ENCODE measurements around the gene TMEM208. TPM values are rescaled to one million over a fixed set of nuclear protein-coding genes. Genes with fewer than 3 reads are reported as not detected.

Gene TMEM208
- total and polyA plus RNA-seq, 2 experiments from 2014 or later = 53.8 to 97.0 TPM

DNA sequence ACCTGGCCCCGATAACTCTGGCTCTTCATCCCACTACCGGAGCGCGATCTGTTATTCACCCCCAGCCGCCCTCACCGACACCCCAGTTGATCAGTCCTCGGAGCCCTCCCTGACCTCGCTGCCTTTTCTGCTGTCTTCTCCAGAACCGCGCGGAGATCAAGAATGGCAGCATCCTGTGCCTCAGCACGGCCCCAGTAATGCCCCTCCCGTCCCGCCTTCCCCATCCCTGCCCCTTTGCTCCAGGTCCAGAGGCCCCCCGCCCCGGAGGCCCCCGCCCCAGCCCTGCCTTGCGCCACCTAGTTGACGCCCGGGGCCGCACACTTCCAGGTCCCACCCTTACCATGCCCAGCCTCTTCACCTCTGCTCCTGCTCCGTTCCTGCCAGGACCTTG, 27.1 kb upstream of the TMEM208 start:
- H3K79me2 ChIP-seq (ENCODE audit: insufficient read depth) = peaks cover 11% of the 10 kb centered on the region
- DNase-seq = no peak
- no peaks in the 10 kb centered on the region for H3K9me3 ChIP-seq (ENCODE audit: low read depth)
- 57 to 65% methylated on average over 11 to 22 of the region's 22 CpGs for WGBS, 2 experiments (ENCODE audit: low coverage in 1 of 2, low lambda C conversion rate in 2 of 2, missing lambda C conversion rate in 2 of 2)
- no peak overlapping the region for H3K27ac ChIP-seq
- no peaks in the 10 kb centered on the region for H4K20me1 ChIP-seq (ENCODE audit: insufficient read depth)
- H3K9me2 ChIP-seq (ENCODE audit: insufficient read depth) = no peaks in the 10 kb centered on the region
- no peak overlapping the region for H3K4me3 ChIP-seq
- no peak overlapping the region for H2AFZ ChIP-seq
- no peak overlapping the region for H3K4me2 ChIP-seq (ENCODE audit: unreplicated experiment)
- peaks cover 10% of the 10 kb centered on the region; the same call in 1 of the 2 replicates for H3F3A ChIP-seq (ENCODE audit: insufficient read depth)
- no peaks in the 10 kb centered on the region for H3K4me1 ChIP-seq (ENCODE audit: insufficient read depth)
- no peaks in the 10 kb centered on the region for H3K27me3 ChIP-seq (replicated peaks; ENCODE audit: insufficient read depth)
- peaks cover 19% of the 10 kb centered on the region; the same call in 1 of the 2 replicates for H3K36me3 ChIP-seq (ENCODE audit: low read depth)
- H3K9ac ChIP-seq = no peak overlapping the region
- no peak for TF ChIP-seq EZH2phosphoT487 (IDR thresholded peaks at IDR 0.05; ENCODE audit: insufficient read depth, low read depth)
- TF ChIP-seq EZH2 (IDR thresholded peaks at IDR 0.05; ENCODE audit: insufficient read depth, poor library complexity, severe bottlenecking) = no peak
- in situ Hi-C loops (cut with MboI) = no loop called here

DNA sequence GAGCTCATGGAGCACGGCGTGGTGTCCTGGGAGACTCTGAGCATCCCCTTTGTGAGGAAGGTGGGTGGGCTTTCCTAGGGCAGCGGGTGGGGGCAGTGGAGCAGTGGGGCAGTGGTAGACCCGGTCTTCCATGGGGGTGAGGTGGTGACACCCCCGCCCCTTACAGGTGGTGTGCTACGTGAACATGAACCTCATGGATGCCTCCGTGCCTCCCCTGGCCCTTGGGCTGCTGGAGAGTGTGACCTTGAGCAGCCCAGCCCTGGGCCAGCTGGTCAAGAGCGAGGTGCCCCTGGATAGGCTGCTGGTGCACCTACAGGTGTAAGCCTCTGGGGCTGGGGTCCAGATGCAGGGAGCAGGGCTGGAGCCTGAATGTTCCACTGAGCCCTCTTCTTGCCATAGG, 26.4 kb upstream of the TMEM208 start:
- Histone ChIP-seq H3F3A (ENCODE audit: insufficient read depth) (peaks cover 10% of the 10 kb centered on the region; the same call in 1 of the 2 replicates), H3K27me3 (replicated peaks; ENCODE audit: insufficient read depth) (no peaks in the 10 kb centered on the region), H3K36me3 (ENCODE audit: low read depth) (peaks cover 12% of the 10 kb centered on the region; the same call in 1 of the 2 replicates), H3K4me1 (ENCODE audit: insufficient read depth) (no peaks in the 10 kb centered on the region), H4K20me1 (ENCODE audit: insufficient read depth) (no peaks in the 10 kb centered on the region), H3K9me2 (ENCODE audit: insufficient read depth) (no peaks in the 10 kb centered on the region), H3K4me2 (ENCODE audit: unreplicated experiment) (no peak overlapping the region), H3K4me3 (no peak overlapping the region), H3K9ac (no peak overlapping the region), H2AFZ (no peak overlapping the region), H3K79me2 (ENCODE audit: insufficient read depth) (peaks cover 6% of the 10 kb centered on the region; the same call in 1 of the 2 replicates), H3K27ac (no peak overlapping the region), H3K9me3 (ENCODE audit: low read depth) (no peaks in the 10 kb centered on the region)
- no peak for TF ChIP-seq EZH2 (IDR thresholded peaks at IDR 0.05; ENCODE audit: insufficient read depth, poor library complexity, severe bottlenecking)
- TF ChIP-seq EZH2phosphoT487 (IDR thresholded peaks at IDR 0.05; ENCODE audit: insufficient read depth, low read depth) = no peak
- 88 to 100% methylated on average over 6 to 8 of the region's 8 CpGs for WGBS, 2 experiments (ENCODE audit: low coverage in 1 of 2, low lambda C conversion rate in 2 of 2, missing lambda C conversion rate in 2 of 2)
- in situ Hi-C loops (cut with MboI) = no loop called here
- DNase-seq = no peak

DNA sequence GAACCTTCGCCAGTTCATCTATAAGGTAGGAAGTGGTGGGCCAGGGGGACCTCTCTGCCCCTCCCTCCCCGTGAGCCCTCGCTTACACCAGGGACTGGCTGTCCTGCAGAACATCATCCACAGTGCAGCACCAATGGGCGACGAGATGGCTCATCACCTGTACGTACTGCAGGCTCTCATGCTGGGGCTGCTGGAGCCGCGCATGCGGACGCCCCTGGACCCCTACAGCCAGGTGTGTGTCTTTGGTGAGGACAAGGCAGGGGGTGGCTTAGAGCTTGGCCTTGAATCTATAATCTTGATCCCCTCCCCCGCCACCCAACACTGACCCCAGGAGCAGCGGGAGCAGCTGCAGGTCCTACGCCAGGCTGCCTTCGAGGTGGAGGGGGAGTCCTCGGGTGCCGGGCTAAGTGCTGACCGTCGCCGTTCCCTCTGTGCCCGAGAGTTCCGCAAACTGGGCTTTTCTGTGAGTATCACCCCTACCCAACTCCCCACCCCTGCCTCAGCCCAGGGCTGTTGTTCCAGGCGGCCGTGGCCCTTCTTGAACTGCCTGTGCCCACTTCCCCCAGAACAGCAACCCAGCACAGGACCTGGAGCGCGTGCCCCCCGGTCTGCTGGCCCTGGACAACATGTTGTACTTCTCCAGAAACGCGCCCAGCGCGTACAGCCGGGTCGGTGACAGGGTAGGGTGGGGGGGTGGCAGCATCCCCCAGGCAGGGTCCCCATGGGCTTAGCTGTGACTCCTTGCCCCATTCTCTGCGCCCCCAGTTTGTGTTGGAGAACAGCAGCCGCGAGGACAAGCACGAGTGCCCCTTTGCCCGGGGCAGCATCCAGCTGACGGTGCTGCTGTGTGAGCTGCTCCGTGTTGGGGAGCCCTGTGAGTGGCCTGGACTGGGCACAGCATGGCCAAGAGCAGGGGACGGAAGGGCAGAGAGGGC, 25.3 kb upstream of the TMEM208 start:
- Histone ChIP-seq H3K9me2 (ENCODE audit: insufficient read depth) (no peaks in the 10 kb centered on the region), H3K4me3 (no peak overlapping the region), H4K20me1 (ENCODE audit: insufficient read depth) (no peaks in the 10 kb centered on the region), H3K79me2 (ENCODE audit: insufficient read depth) (no peaks in the 10 kb centered on the region), H2AFZ (no peak overlapping the region), H3K36me3 (ENCODE audit: low read depth) (peaks cover 9% of the 10 kb centered on the region; the same call in 1 of the 2 replicates), H3K9ac (no peak overlapping the region), H3K9me3 (ENCODE audit: low read depth) (no peaks in the 10 kb centered on the region), H3K4me1 (ENCODE audit: insufficient read depth) (peaks cover 1% of the 10 kb centered on the region; the same call in 1 of the 2 replicates), H3K27ac (no peak overlapping the region), H3F3A (ENCODE audit: insufficient read depth) (0 out of 2 replicates have a peak, but pooled peaks cover 2% of the 10 kb centered on the region), H3K27me3 (replicated peaks; ENCODE audit: insufficient read depth) (no peaks in the 10 kb centered on the region), H3K4me2 (ENCODE audit: unreplicated experiment) (no peak overlapping the region)
- WGBS, 2 experiments (ENCODE audit: low coverage in 1 of 2, low lambda C conversion rate in 2 of 2, missing lambda C conversion rate in 2 of 2) = 91 to 94% methylated on average over 24 to 40 of the region's 40 CpGs
- TF ChIP-seq EZH2phosphoT487 (IDR thresholded peaks at IDR 0.05; ENCODE audit: insufficient read depth, low read depth) (no peak), EZH2 (IDR thresholded peaks at IDR 0.05; ENCODE audit: insufficient read depth, poor library complexity, severe bottlenecking) (no peak)
- in situ Hi-C loops (cut with MboI) = no loop called here
- DNase-seq = no peak

DNA sequence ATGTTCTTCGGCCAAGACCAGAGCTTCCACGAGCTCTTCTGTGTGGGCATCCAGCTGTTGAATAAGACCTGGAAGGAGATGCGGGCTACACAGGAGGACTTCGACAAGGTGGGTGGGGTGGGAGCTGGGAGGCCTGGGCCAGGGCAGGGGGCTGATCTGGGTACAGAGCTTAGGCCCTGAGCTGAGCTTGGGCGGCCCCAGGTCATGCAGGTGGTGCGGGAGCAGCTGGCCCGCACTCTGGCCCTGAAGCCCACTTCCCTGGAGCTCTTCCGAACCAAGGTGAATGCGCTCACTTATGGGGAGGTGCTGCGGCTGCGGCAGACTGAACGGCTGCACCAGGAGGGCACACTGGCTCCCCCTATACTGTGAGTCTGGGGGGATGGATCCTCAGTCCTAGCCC, 24.5 kb upstream of the TMEM208 start:
- in situ Hi-C loops (cut with MboI) = no loop called here
- Histone ChIP-seq H4K20me1 (ENCODE audit: insufficient read depth) (no peaks in the 10 kb centered on the region), H3K79me2 (ENCODE audit: insufficient read depth) (no peaks in the 10 kb centered on the region), H3K27ac (no peak overlapping the region), H3K4me3 (no peak overlapping the region), H3K36me3 (ENCODE audit: low read depth) (peaks cover 6% of the 10 kb centered on the region; the same call in 1 of the 2 replicates), H2AFZ (no peak overlapping the region), H3K9ac (no peak overlapping the region), H3K4me2 (ENCODE audit: unreplicated experiment) (no peak overlapping the region), H3F3A (ENCODE audit: insufficient read depth) (no peaks in the 10 kb centered on the region), H3K4me1 (ENCODE audit: insufficient read depth) (peaks cover 4% of the 10 kb centered on the region), H3K9me2 (ENCODE audit: insufficient read depth) (no peaks in the 10 kb centered on the region), H3K27me3 (replicated peaks; ENCODE audit: insufficient read depth) (no peaks in the 10 kb centered on the region), H3K9me3 (ENCODE audit: low read depth) (no peaks in the 10 kb centered on the region)
- DNase-seq = no peak
- no peak for TF ChIP-seq EZH2 (IDR thresholded peaks at IDR 0.05; ENCODE audit: insufficient read depth, poor library complexity, severe bottlenecking)
- TF ChIP-seq EZH2phosphoT487 (IDR thresholded peaks at IDR 0.05; ENCODE audit: insufficient read depth, low read depth) = no peak
- WGBS, 2 experiments (ENCODE audit: low coverage in 1 of 2, low lambda C conversion rate in 2 of 2, missing lambda C conversion rate in 2 of 2) = 95 to 96% methylated on average over 10 to 12 of the region's 12 CpGs
